Neural progenitor cell (in vitro differentiated cells): Measurements from ENCODE around the gene MAFB. TPM values are rescaled to one million over a fixed set of nuclear protein-coding genes. Genes with fewer than 3 reads are reported as not detected.

ENCODE experiments used
- DNase-seq: peaks from one replicate; pipeline ENCODE4 v3.0.0-alpha.2; 2016; ENCODE audit warnings: low spot score
- H2AFZ ChIP-seq: fragments of 200-600 bp; sonication (generic); replicated peaks from 2 replicates; pipeline ENCODE4 v1.6.1; 2016; ENCODE audit warnings: antibody characterized with exemption
- H3F3A ChIP-seq: fragments of 200-600 bp; sonication (generic); 2 replicates; pipeline ENCODE4 v1.6.1; 2016; ENCODE audit warnings: antibody characterized with exemption, low read depth
- H3K27ac ChIP-seq: fragments of 200-600 bp; sonication (generic); 2 replicates; pipeline ENCODE4 v1.5.1; 2016; ENCODE audit warnings: mild to moderate bottlenecking
- H3K27me3 ChIP-seq: fragments of 200-600 bp; sonication (generic); 2 replicates; pipeline ENCODE4 v1.6.1; 2016; ENCODE audit warnings: mild to moderate bottlenecking, moderate library complexity
- H3K36me3 ChIP-seq: fragments of 200-600 bp; sonication (generic); 2 replicates; pipeline ENCODE4 v1.5.1; 2016
- H3K4me1 ChIP-seq: fragments of 200-600 bp; sonication (generic); 2 replicates; pipeline ENCODE4 v1.6.1; 2016; ENCODE audit warnings: mixed run types
- H3K4me2 ChIP-seq: fragments of 200-600 bp; sonication (generic); 2 replicates; pipeline ENCODE4 v1.6.1; 2016
- H3K4me3 ChIP-seq: fragments of 200-600 bp; sonication (generic); 2 replicates; pipeline ENCODE4 v1.5.1; 2016
- H3K79me2 ChIP-seq: fragments of 200-600 bp; sonication (generic); 2 replicates; pipeline ENCODE4 v1.6.1; 2016; ENCODE audit warnings: low read depth
- H3K9ac ChIP-seq: fragments of 200-600 bp; sonication (generic); 2 replicates; pipeline ENCODE4 v1.6.1; 2016
- H3K9me3 ChIP-seq: fragments of 200-600 bp; sonication (generic); 2 replicates; pipeline ENCODE4 v1.5.1; 2016; ENCODE audit warnings: low read depth
- H4K20me1 ChIP-seq: fragments of 200-600 bp; sonication (generic); 2 replicates; pipeline ENCODE4 v1.6.1; 2016; ENCODE audit warnings: low read depth
- H3K27ac Mint-ChIP-seq: 3 replicates; pipeline ENCODE4 v1.8.0; 2021; ENCODE audit warnings: mixed read lengths
- H3K27me3 Mint-ChIP-seq: 2 replicates; pipeline ENCODE4 v1.8.0; 2022; ENCODE audit warnings: low read depth, mild to moderate bottlenecking, inconsistent platforms, moderate library complexity, mixed read lengths; ENCODE audit not compliant: insufficient read depth
- H3K36me3 Mint-ChIP-seq: 3 replicates; pipeline ENCODE4 v1.8.0; 2021; ENCODE audit warnings: mixed read lengths
- H3K4me1 Mint-ChIP-seq: 3 replicates; pipeline ENCODE4 v1.8.0; 2021; ENCODE audit warnings: mixed read lengths
- H3K4me3 Mint-ChIP-seq: 3 replicates; pipeline ENCODE4 v1.8.0; 2021; ENCODE audit warnings: mild to moderate bottlenecking, moderate library complexity, mixed read lengths
- H3K9me3 Mint-ChIP-seq: 3 replicates; pipeline ENCODE4 v1.8.0; 2020; ENCODE audit warnings: mixed read lengths
- CTCF ChIP-seq: fragments of 200-600 bp; sonication (generic); IDR thresholded peaks from 2 replicates; pipeline ENCODE4 v1.5.1; 2017; ENCODE audit warnings: antibody characterized with exemption, mild to moderate bottlenecking
- EZH2 ChIP-seq: fragments of 200-600 bp; sonication (generic); IDR thresholded peaks from 2 replicates; pipeline ENCODE4 v1.6.1; 2017; ENCODE audit warnings: antibody characterized with exemption, mild to moderate bottlenecking, moderate library complexity
- EZH2phosphoT487 ChIP-seq: fragments of 200-600 bp; sonication (generic); IDR thresholded peaks from 2 replicates; pipeline ENCODE4 v1.6.1; 2017; ENCODE audit warnings: antibody characterized with exemption
- total RNA-seq: library from RNA; depleted of rRNA; stranded (reverse); fragments of >200 nt; gene quantifications from 2 replicates; pipeline ENCODE4 v1.2.3, GENCODE V29; 2015; ENCODE audit warnings: low replicate concordance

MAFB gene
- total RNA-seq, 1 donor from 2014 or later: 0.64 TPM

- Histone ChIP-seq H3K9ac (no peak overlapping the region), H3K4me2 (no peak overlapping the region), H2AFZ (no peak overlapping the region), H3F3A (no peaks in the 10 kb centered on the region), H3K79me2 (no peaks in the 10 kb centered on the region), H3K27ac (no peak overlapping the region), H3K4me3 (no peak overlapping the region), H4K20me1 (no peaks in the 10 kb centered on the region), H3K36me3 (no peaks in the 10 kb centered on the region), H3K27me3 (no peaks in the 10 kb centered on the region), H3K9me3 (no peaks in the 10 kb centered on the region), H3K4me1 (no peaks in the 10 kb centered on the region)
- no peak overlapping the region for H3K27ac Mint-ChIP-seq
- no peaks in the 10 kb centered on the region for H3K4me1 Mint-ChIP-seq
- TF ChIP-seq EZH2 (no peak), EZH2phosphoT487 (no peak), CTCF (no peak)
- H3K27me3 Mint-ChIP-seq: peaks cover 11% of the 10 kb centered on the region
- DNase-seq: no peak
- H3K4me3 Mint-ChIP-seq: no peak overlapping the region
- no peaks in the 10 kb centered on the region for H3K9me3 Mint-ChIP-seq
- no peaks in the 10 kb centered on the region for H3K36me3 Mint-ChIP-seq
Observed at GRCh38 chr20:40639132-40639531, 49.9 kb downstream of the MAFB start.

- no peaks in the 10 kb centered on the region for H3K36me3 ChIP-seq
- H3K4me2 ChIP-seq: no peak overlapping the region
- H3K4me3 ChIP-seq: no peak overlapping the region
- Mint-ChIP-seq H3K4me1 (no peaks in the 10 kb centered on the region), H3K36me3 (no peaks in the 10 kb centered on the region), H3K27me3 (peaks cover 15% of the 10 kb centered on the region), H3K27ac (no peak overlapping the region), H3K9me3 (no peaks in the 10 kb centered on the region), H3K4me3 (no peak overlapping the region)
- H3K4me1 ChIP-seq: peaks cover 3% of the 10 kb centered on the region
- no peaks in the 10 kb centered on the region for H3K79me2 ChIP-seq
- H2AFZ ChIP-seq: no peak overlapping the region
- no peak for TF ChIP-seq EZH2
- DNase-seq: no peak
- H4K20me1 ChIP-seq: no peaks in the 10 kb centered on the region
- H3K9me3 ChIP-seq: no peaks in the 10 kb centered on the region
- H3K27ac ChIP-seq: no peak overlapping the region
- H3K9ac ChIP-seq: no peak overlapping the region
- no peaks in the 10 kb centered on the region for H3F3A ChIP-seq
- no peaks in the 10 kb centered on the region for H3K27me3 ChIP-seq
Observed at GRCh38 chr20:40638414-40638813, 50.6 kb downstream of the MAFB start.

- no peaks in the 10 kb centered on the region for H3K9me3 Mint-ChIP-seq
- H3K4me2 ChIP-seq: no peak overlapping the region
- no peak overlapping the region for H3K4me3 ChIP-seq
- H3K79me2 ChIP-seq: no peaks in the 10 kb centered on the region
- peaks cover 4% of the 10 kb centered on the region for H3K4me1 ChIP-seq
- H3K27me3 ChIP-seq: no peaks in the 10 kb centered on the region
- no peaks in the 10 kb centered on the region for H3F3A ChIP-seq
- H3K27ac ChIP-seq: no peak overlapping the region
- no peaks in the 10 kb centered on the region for H3K4me1 Mint-ChIP-seq
- H3K36me3 ChIP-seq: no peaks in the 10 kb centered on the region
- H3K36me3 Mint-ChIP-seq: no peaks in the 10 kb centered on the region
- H3K9me3 ChIP-seq: no peaks in the 10 kb centered on the region
- DNase-seq: no peak
- no peaks in the 10 kb centered on the region for H4K20me1 ChIP-seq
- H3K4me3 Mint-ChIP-seq: no peak overlapping the region
- H3K9ac ChIP-seq: no peak overlapping the region
- peaks cover 11% of the 10 kb centered on the region for H3K27me3 Mint-ChIP-seq
- H2AFZ ChIP-seq: no peak overlapping the region
- no peak for TF ChIP-seq EZH2phosphoT487
- no peak for TF ChIP-seq CTCF
- no peak for TF ChIP-seq EZH2
- no peak overlapping the region for H3K27ac Mint-ChIP-seq
Observed at GRCh38 chr20:40637176-40637575, 51.9 kb downstream of the MAFB start.

GRCh38 chr20:40636486-40636885, 52.5 kb downstream of the MAFB start:
- Mint-ChIP-seq H3K4me3 (no peak overlapping the region), H3K4me1 (no peaks in the 10 kb centered on the region), H3K27me3 (peaks cover 6% of the 10 kb centered on the region), H3K27ac (no peak overlapping the region), H3K9me3 (no peaks in the 10 kb centered on the region), H3K36me3 (no peaks in the 10 kb centered on the region)
- H3K36me3 ChIP-seq: no peaks in the 10 kb centered on the region
- no peaks in the 10 kb centered on the region for H3K9me3 ChIP-seq
- H3K4me1 ChIP-seq: peaks cover 4% of the 10 kb centered on the region
- TF ChIP-seq EZH2 (no peak), CTCF (no peak), EZH2phosphoT487 (no peak)
- no peak overlapping the region for H2AFZ ChIP-seq
- no peak for DNase-seq
- no peak overlapping the region for H3K4me3 ChIP-seq
- H3K4me2 ChIP-seq: no peak overlapping the region
- no peaks in the 10 kb centered on the region for H3K79me2 ChIP-seq
- H3K9ac ChIP-seq: no peak overlapping the region
- H4K20me1 ChIP-seq: no peaks in the 10 kb centered on the region
- no peaks in the 10 kb centered on the region for H3K27me3 ChIP-seq
- H3F3A ChIP-seq: no peaks in the 10 kb centered on the region
- H3K27ac ChIP-seq: no peak overlapping the region
